Neural crest cell (in vitro differentiated cells): ENCODE measurements around the gene MYG1. TPM values are rescaled to one million over a fixed set of nuclear protein-coding genes. Genes with fewer than 3 reads are reported as not detected.

Source experiments
- DNase-seq: peaks from one replicate; pipeline ENCODE4 v3.0.0; 2021; ENCODE audit warnings: low read depth, mixed read lengths, low spot score
- H3K27ac Mint-ChIP-seq: one replicate; pipeline ENCODE4 v1.8.0; 2021; ENCODE audit warnings: mild to moderate bottlenecking, mixed read lengths; ENCODE audit not compliant: unreplicated experiment
- H3K27me3 Mint-ChIP-seq: 2 replicates; pipeline ENCODE4 v1.8.0; 2021; ENCODE audit warnings: low read depth, mild to moderate bottlenecking, mixed read lengths
- H3K36me3 Mint-ChIP-seq: 2 replicates; pipeline ENCODE4 v1.8.0; 2021; ENCODE audit warnings: low read depth, mild to moderate bottlenecking, mixed read lengths
- H3K4me1 Mint-ChIP-seq: 2 replicates; pipeline ENCODE4 v1.8.0; 2021; ENCODE audit warnings: mixed read lengths
- H3K4me3 Mint-ChIP-seq: one replicate; pipeline ENCODE4 v1.8.0; 2021; ENCODE audit warnings: mild to moderate bottlenecking, mixed read lengths
- H3K9me3 Mint-ChIP-seq: 2 replicates; pipeline ENCODE4 v1.8.0; 2021; ENCODE audit warnings: mixed read lengths
- CTCF ChIP-seq: fragments of 200-600 bp; sonication (generic); conservative IDR thresholded peaks from 2 replicates; pipeline ENCODE4 v1.5.0; 2021; ENCODE audit warnings: antibody characterized with exemption, mild to moderate bottlenecking
- total RNA-seq: library from RNA; stranded (reverse); gene quantifications from 2 replicates; pipeline ENCODE4 v1.2.1, GENCODE V29; 2021

The MYG1 gene
- total RNA-seq, 1 donor from 2014 or later, result 72.7 TPM

GRCh38 chr12:53267306-53267998, 32.0 kb upstream of the MYG1 start:
- no peak for TF ChIP-seq CTCF
- H3K27me3 Mint-ChIP-seq, result no peaks in the 10 kb centered on the region
- H3K4me3 Mint-ChIP-seq, result peak overlapping the region; percentile 99
- no peak for DNase-seq
- H3K4me1 Mint-ChIP-seq, result peaks cover 35% of the 10 kb centered on the region
- H3K9me3 Mint-ChIP-seq, result no peaks in the 10 kb centered on the region
- peaks cover 13% of the 10 kb centered on the region for H3K36me3 Mint-ChIP-seq
- H3K27ac Mint-ChIP-seq, result peak overlapping the region; percentile 99

- peak; percentile 71 for DNase-seq
- Mint-ChIP-seq H3K4me1 (peaks cover 35% of the 10 kb centered on the region), H3K27ac (peak within 1 kb of the TSS; percentile 99), H3K4me3 (peak within 1 kb of the TSS; percentile 99), H3K9me3 (no peaks in the 10 kb centered on the region), H3K36me3 (peaks cover 13% of the 10 kb centered on the region), H3K27me3 (no peaks in the 10 kb centered on the region)
- peak; percentile 60 for TF ChIP-seq CTCF
These were observed 31.4 kb upstream of the MYG1 start, which contains the start of gene ESPL1 for GRCh38 chr12:53267999-53268629. Gene ESPL1 (plus strand): TSS chr12:53268299. CDS start chr12:53268767, 468 bp downstream.

GRCh38 chr12:53268630-53269562, 30.6 kb upstream of the MYG1 start:
- no peak for TF ChIP-seq CTCF
- no peaks in the 10 kb centered on the region for H3K9me3 Mint-ChIP-seq
- no peak for DNase-seq
- H3K27me3 Mint-ChIP-seq, result no peaks in the 10 kb centered on the region
- H3K27ac Mint-ChIP-seq, result peak overlapping the region; percentile 99
- H3K4me3 Mint-ChIP-seq, result peak overlapping the region; percentile 99
- H3K36me3 Mint-ChIP-seq, result peaks cover 13% of the 10 kb centered on the region
- H3K4me1 Mint-ChIP-seq, result peaks cover 35% of the 10 kb centered on the region

- peaks cover 15% of the 10 kb centered on the region for H3K4me1 Mint-ChIP-seq
- DNase-seq, result no peak
These were observed 25.1 kb upstream of the MYG1 start for GRCh38 chr12:53274445-53274844.

More at GRCh38 chr12:53274445-53274844, 25.1 kb upstream of the MYG1 start:
- no peaks in the 10 kb centered on the region for H3K9me3 Mint-ChIP-seq
- no peak overlapping the region for H3K4me3 Mint-ChIP-seq
- no peak overlapping the region for H3K27ac Mint-ChIP-seq
- no peaks in the 10 kb centered on the region for H3K27me3 Mint-ChIP-seq
- H3K36me3 Mint-ChIP-seq, result peaks cover 23% of the 10 kb centered on the region
- TF ChIP-seq CTCF, result no peak
